HCT116 (cell line): Measurements from ENCODE around the gene OR4D1.

ENCODE experiments used
- CTCF ChIP-seq, 3 experiments: fragments of 200-600 bp in 1 of 3; sonication (generic) in 1 of 3; IDR thresholded peaks in 2 of 3; conservative IDR thresholded peaks in 1 of 3; 2 replicates each; pipeline ENCODE4 v1.5.1; 2012 to 2017; ENCODE audit warnings: low read depth in 2 of 3, low read length in 2 of 3, antibody characterized with exemption in 1 of 3, borderline replicate concordance in 1 of 3, control low read depth in 1 of 3, mild to moderate bottlenecking in 1 of 3, mixed read lengths in 1 of 3, mixed run types in 1 of 3, moderate library complexity in 1 of 3; ENCODE audit not compliant: insufficient read depth in 1 of 3
- EGR1 ChIP-seq: IDR thresholded peaks from 2 replicates; pipeline ENCODE4 v1.6.1; 2012; ENCODE audit warnings: low read depth
- ELF1 ChIP-seq: IDR thresholded peaks from 2 replicates; pipeline ENCODE4 v1.6.1; 2012; ENCODE audit warnings: low read depth, borderline replicate concordance
- EZH2 ChIP-seq: fragments of 200-600 bp; sonication (generic); IDR thresholded peaks from 2 replicates; pipeline ENCODE4 v1.6.1; 2017; ENCODE audit warnings: antibody characterized with exemption, mixed run types
- EZH2phosphoT487 ChIP-seq: fragments of 200-600 bp; IDR thresholded peaks from 2 replicates; pipeline ENCODE4 v1.6.1; 2018; ENCODE audit warnings: antibody characterized with exemption, borderline replicate concordance
- FOSL1 ChIP-seq: IDR thresholded peaks from 2 replicates; pipeline ENCODE4 v1.6.1; 2012; ENCODE audit warnings: low read depth
- JUND ChIP-seq: IDR thresholded peaks from 2 replicates; pipeline ENCODE4 v1.6.1; 2012
- POLR2A ChIP-seq: IDR thresholded peaks from 2 replicates; pipeline ENCODE4 v1.7.0; 2011; ENCODE audit warnings: borderline replicate concordance; ENCODE audit not compliant: insufficient read depth, insufficient read length; ENCODE audit errors: extremely low read depth
- SP1 ChIP-seq: IDR thresholded peaks from 2 replicates; pipeline ENCODE4 v1.6.1; 2012; ENCODE audit warnings: low read depth
- YY1 ChIP-seq: IDR thresholded peaks from 2 replicates; pipeline ENCODE4 v1.6.1; 2011; ENCODE audit warnings: low read length, low read depth, moderate library complexity, mild to moderate bottlenecking; ENCODE audit not compliant: insufficient replicate concordance; ENCODE audit errors: extremely low read depth
- ZNF274 ChIP-seq: fragments of 200-500 bp; sonication (Bioruptor generic); IDR thresholded peaks from 2 replicates; pipeline ENCODE4 v1.6.1; 2014; ENCODE audit warnings: mild to moderate bottlenecking, low read depth, low read length, inconsistent platforms
- TF ChIP-seq, protein P1 (sequence below): IDR thresholded peaks from 2 replicates; pipeline ENCODE4 v1.6.1; 2012
- TF ChIP-seq, protein P2 (sequence below): IDR thresholded peaks from 2 replicates; pipeline ENCODE4 v1.6.1; 2011; ENCODE audit warnings: mild to moderate bottlenecking, low read length, moderate library complexity; ENCODE audit not compliant: insufficient replicate concordance; ENCODE audit errors: extremely low read depth

DNA sequence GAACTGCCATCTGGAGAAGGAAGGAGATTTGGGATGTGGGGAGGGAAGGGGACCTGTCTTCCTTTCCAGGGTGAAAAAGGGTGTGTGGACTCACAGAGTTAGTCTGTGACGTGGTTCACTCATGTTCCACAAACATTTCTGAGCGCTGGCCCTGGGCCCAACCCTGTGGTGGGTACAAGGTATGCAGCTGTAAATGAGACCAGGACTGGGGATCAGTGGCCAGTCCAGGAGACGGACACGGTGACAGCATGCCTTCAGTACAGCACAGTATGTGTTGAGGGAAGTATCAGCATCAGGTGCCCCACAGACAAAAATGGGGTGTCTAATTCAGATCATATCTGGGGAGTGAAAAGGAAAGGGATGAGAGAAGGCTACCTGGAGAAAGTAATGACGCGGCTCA is 38.9 kb downstream of the OR4D1 start:
- TF ChIP-seq EZH2phosphoT487: no peak
- no peak for TF ChIP-seq EGR1
- TF ChIP-seq, protein P1, sequence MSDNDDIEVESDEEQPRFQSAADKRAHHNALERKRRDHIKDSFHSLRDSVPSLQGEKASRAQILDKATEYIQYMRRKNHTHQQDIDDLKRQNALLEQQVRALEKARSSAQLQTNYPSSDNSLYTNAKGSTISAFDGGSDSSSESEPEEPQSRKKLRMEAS: no peak
- TF ChIP-seq JUND: no peak
- no peak for TF ChIP-seq CTCF (IDR thresholded peaks at IDR 0.05 in 2 of 3, conservative IDR thresholded peaks at IDR 0.05 in 1 of 3; ENCODE audit: borderline replicate concordance in 1 of 3, insufficient read depth in 1 of 3, low read depth in 2 of 3, low read length in 2 of 3)
- TF ChIP-seq, protein P2, sequence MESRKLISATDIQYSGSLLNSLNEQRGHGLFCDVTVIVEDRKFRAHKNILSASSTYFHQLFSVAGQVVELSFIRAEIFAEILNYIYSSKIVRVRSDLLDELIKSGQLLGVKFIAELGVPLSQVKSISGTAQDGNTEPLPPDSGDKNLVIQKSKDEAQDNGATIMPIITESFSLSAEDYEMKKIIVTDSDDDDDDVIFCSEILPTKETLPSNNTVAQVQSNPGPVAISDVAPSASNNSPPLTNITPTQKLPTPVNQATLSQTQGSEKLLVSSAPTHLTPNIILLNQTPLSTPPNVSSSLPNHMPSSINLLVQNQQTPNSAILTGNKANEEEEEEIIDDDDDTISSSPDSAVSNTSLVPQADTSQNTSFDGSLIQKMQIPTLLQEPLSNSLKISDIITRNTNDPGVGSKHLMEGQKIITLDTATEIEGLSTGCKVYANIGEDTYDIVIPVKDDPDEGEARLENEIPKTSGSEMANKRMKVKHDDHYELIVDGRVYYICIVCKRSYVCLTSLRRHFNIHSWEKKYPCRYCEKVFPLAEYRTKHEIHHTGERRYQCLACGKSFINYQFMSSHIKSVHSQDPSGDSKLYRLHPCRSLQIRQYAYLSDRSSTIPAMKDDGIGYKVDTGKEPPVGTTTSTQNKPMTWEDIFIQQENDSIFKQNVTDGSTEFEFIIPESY: no peak
- TF ChIP-seq ZNF274: no peak
- TF ChIP-seq YY1: no peak
- TF ChIP-seq POLR2A: no peak
- TF ChIP-seq FOSL1: no peak
- no peak for TF ChIP-seq EZH2
- TF ChIP-seq ELF1: no peak
- TF ChIP-seq SP1: no peak
